SH-SY5Y (cell line): ENCODE measurements around the gene KRTAP10-7.

Experiments
- GATA2 ChIP-seq: IDR thresholded peaks from 2 replicates; pipeline ENCODE4 v1.6.1; 2011; ENCODE audit warnings: mild to moderate bottlenecking, low read depth, low read length
- GATA3 ChIP-seq: IDR thresholded peaks from 2 replicates; pipeline ENCODE4 v1.6.1; 2011; ENCODE audit warnings: low read depth, mild to moderate bottlenecking, low read length, moderate library complexity

DNA sequence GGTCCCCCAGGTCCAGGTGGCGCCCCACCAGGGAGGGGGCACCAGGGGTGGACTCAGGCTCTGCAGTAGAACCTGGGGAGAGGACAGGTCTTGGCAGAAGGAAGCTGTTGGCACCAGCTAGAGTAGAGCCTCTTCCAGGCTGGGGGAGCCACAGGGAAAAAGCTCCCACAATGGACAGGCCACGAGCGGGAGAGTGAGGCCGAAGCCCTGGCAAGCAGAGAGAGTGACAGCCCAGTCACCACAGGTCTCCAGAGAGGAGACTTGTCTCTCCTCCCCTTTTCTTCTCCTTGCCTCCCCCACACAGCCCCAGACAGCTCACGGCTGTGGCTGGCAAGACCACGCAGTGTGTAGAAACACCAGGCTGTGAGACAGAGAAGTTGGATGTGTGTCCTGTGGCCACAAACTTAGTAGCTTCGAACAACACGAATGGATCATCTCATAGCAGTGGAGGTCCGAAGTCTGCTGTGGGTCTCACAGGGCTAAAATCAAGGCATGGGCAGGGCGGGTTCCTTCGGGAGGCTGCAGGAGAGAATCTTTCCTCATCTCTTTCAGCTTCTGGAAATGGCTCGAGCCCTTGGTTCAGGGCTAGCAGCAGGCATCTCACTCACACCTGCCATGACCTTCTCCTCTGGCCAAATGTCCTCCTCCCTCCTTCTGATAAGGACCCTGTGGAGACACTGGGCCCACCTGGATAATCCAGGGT lies 50.7 kb downstream of the KRTAP10-7 start:
- TF ChIP-seq GATA2 (no peak), GATA3 (no peak)
